ENCODE results near the gene LIPC.

Gene LIPC

DNA sequence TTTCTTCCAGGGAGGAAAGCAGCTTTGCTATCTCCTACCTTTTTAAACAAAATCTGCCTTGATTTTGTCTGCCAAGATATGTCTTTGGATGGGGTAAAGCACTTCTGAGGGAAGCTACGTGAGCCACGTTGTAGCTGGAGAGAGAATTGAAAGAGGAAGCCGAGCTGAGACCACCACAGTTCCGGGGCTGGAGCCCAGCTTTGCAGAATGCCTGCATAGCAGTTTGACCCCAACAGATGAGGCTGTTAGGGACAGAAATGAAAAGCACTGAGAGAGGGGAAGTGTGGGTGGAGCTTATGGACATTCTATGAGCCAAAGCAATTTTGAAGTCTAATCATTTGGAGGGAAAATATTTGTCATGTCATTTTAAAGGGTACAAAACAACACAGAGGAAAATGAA is 45.4 kb downstream of the LIPC start:
- peak; percentile 28 for DNase-seq

DNA sequence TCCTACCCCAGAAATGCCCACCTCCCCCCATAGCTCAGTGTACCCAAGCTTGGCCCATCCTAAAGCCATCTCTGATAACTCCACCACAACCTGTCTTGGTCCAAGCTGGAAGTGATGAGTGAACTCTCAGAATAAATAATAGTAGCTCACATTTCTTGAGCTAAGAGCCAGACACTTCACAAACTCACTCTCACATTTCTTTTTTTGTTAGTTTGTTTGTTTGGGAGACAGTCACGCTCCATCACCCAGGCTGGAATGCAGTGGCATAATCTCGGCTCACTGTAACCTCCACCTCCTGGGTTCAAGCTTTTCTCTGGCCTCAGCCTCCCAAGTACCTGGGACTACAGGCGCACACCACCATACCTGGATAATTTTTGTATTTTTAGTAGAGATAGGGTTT is 46.2 kb downstream of the LIPC start:
- DNase-seq: no peak

DNA sequence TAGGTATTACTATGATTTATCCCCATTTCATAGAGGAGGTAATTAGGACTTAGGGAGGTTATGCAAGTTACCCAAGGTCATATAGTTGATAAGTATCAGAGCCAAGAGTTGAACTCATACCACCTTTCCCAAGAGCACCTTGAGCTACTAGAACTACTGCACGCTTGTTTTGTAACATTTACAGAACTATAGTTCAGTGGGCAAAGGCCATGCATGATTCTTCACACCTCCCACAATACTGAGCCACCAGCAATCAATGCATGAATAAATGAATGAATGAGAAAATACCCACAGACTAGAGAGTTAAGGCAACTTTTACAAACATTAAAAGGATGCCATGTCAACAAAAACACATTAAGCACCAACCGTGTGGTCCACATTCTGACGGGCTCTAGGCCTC is 46.8 kb downstream of the LIPC start:
- no peak for DNase-seq

DNA sequence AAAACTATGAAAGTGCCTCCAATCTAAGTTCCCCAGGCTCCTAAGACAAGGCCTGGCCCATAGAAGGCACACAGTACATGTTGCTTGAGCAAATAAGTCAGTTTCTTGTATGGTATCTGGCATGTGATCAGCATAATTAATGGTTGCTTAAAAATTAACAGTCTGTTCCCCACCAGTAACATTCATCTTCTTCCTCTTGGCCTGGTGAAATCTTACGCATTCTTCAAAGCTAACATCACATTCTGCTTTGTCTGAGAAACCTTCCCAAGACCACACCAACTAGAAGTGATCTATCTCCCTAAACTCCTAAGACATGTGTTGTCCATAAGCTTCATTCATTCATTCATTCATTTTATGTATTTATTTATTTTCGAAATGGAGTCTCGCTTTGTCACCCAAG is 48.1 kb downstream of the LIPC start:
- no peak for DNase-seq

DNA sequence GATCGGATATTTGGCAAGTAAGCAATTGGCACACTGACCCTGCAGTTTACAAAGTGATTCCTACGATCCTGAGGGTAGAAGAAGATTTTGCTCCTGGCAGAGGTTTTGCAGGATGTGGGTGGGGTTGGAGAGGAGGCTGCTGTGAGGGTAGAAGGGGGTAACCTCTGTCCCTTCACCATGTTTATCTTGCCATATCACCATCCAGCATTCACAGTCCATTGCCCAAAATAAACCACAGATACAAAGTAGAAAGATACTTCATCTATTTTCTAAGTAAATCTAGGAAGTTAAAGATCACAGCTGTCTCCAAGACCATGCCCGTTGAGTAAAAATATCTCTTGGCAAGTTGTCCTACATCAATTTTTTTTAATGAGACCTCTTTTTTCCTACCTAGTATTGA is 51.6 kb downstream of the LIPC start:
- no peak for DNase-seq

DNA sequence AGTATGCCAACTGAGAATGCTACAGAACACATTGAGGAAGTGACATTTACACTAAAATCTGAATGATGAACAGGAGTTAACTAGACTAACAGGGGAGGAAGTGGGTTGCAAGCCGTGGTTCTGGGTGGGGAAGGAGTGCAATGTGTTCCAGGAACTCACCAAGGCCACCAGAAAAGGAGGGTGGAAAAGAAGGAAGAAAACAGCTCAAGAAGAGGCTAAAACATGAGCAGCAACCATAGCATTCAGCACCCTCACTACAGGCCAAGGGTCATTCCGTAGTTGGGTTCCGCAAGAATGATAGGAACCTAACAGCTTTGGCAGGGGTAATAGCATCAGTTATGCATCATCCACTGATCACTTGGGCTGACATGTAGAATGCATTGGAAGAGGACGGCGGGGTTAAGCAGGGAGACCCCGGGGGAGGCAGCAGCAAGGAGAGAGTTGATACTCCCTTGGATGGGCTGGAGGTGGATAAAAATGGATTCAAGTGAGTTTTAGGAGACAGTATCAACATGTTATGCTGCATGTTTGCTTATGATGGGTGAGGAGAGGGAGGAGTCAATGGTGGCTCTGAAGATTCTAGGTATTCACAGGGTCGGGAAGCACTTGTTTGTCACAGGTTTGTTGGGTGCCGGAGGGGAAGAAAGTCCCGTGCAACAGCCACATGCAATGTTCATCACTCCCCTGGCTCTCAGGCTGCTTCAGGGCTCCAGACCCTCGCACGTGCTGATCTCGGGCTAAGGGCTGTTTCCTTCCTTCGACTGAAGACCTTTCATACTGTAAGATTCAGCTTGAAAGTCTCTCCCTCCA is 53.2 kb downstream of the LIPC start:
- DNase-seq: no peak

DNA sequence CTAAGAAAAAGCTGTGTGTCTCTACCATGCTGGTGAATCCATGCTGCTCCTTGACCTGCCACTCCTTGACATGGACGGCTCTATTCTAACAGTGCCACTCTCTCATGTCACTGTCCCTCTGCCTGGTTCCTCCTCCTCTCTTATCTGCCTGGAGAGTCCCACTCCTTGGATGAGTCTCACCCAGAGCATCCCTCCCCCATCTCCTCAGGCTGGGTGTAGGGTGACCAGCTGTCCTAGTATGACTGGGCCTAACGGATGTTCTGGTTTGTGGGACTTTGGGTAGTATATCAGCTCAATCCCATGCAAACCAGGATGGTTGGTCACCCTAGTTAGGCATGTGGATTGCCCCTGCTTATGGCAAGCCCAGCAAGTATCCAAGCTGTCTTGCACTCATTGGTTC is 54.3 kb downstream of the LIPC start:
- no peak for DNase-seq

DNA sequence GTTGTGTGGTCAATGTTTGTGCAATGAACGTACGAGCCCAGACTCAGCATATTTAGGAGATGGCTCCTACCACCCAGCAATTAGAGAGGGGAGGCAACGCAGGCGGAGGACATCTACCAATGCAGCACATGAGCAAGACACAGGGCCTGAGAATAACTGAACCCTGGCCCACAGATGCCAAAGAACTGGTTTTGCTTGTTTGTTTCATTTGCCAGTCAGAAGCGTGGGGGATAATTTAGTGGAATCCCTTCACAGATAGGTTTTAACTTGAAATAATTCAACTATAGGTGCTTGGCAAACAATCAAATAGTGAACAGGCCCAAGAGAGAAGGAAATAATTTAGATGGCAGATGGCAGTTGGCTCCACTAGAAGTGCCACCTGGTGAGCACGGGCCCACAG is 54.8 kb downstream of the LIPC start:
- DNase-seq: peak; percentile 73

DNA sequence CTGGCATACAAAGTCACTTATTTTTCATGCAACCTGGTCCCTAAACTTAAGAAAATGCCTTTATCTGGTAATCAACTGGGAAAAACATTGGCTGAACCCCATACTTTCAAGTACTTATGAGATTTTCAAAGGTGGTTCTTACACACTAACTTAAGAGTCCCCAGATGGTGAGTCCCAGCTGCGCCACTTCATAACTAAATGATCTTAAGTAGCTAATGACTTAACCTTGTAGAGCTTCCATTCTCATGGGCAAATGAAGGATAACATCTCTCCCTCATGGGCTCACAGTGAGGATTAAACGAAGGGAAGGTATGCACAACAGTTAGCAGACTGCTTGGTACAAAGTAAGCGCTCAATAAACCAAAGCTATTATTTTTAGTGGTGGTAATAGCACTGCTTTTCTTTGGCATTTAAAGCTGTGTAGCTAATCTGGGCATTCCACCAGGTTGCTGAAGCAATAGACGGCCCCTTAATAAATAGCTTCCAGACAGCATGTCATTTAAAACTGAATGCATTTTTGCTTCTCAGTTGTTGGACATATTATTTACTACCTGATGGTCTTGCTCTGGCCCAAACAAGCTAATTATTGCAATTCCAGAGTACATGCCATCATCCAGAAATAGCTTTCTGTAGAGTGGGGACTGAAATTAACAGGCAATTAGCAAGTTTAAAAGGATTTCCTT is 55.4 kb downstream of the LIPC start:
- DNase-seq: peak; percentile 75

DNA sequence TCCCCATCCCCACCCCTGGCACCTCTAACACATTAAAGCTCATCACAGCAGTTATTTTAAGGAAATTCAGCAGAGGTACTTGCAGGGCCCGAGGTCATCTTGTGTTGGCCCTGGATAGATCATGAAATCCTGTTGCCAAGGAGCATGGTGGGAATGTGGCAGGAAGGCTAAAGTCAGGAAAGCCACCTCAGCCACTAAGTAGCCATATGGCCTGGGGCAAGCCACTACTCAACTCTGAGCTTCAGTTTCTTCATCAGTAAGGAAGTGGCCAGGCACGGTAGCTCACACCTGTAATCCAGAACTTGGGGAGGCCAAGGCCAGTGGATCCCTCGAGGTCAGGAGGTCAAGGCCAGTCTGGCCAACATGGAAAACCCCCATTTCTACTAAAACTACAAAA is 55.9 kb downstream of the LIPC start:
- DNase-seq: no peak

DNA sequence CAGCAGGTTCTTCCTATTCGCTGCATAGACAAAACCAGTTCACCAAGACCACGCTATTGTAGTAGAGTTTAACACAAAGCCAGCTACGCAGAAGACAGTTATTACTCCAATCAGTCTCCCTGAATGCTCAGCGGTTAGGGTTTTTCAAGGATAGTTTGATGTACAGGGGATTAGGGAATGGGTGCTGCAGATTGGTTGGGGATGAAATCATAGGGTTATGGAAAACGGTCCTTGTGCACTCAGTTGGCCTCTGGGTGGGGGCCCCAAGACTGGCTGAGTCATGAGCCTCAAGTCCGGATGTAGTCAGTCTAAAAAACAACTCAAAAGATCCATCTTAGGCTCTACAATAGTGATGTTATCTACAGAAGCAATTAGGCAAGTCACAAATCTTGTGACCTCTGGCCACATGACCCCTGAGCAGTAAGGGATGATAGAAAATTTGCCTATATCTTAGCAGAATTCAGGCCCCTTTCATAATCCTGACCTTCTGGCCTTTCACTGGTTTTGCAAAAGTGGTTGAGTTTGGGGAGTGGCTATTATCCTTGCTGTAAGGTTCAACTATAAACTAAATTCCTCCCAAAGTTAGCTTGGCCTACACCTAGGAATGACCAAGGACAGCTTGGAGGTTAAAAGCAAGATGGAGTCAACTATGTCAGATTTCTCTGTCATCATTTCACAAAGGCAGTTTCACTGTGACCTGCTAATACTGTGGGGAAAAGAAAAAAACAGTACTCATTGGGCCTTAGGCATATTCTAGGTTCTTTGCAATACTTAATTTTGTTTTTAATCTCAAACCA is 57.7 kb downstream of the LIPC start:
- DNase-seq: no peak

DNA sequence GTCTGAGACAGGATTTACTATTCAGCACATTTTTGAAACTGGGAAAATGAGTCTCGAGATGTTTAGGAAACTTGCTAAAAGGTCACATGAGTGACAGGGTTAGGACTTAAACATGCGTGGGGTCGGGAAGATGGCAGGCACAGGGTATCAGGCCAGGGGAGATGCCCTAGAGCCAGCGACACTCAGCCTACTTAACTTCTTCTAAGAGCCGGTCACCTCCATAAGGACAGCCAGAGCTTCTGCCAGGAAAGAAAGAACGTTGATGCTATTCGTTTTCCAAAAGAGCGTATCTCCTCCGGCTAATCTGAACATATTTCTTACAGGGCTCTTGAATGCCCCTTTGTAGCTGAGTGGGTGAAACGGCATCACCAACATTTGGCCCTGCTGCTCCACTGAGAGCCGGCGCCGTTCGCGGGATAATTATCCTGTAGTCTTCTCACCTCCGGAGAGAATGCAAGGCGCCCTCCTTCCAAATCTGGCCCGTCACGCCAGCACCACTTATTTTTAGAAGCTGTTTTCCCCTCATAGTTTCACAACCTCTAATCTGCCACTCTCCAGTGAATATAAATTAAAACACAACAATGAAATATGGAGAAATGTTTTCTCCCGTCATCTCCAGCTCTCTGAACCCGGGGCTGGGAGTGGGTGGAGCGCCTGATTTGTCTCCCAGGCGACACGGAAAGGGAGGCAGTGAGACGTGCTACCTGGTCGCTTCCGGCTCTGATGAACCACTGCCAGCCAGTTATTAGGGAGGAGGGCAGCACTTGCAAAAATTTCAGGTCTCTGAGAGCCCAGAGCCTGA is 58.5 kb downstream of the LIPC start:
- peak; percentile 91 for DNase-seq

DNA sequence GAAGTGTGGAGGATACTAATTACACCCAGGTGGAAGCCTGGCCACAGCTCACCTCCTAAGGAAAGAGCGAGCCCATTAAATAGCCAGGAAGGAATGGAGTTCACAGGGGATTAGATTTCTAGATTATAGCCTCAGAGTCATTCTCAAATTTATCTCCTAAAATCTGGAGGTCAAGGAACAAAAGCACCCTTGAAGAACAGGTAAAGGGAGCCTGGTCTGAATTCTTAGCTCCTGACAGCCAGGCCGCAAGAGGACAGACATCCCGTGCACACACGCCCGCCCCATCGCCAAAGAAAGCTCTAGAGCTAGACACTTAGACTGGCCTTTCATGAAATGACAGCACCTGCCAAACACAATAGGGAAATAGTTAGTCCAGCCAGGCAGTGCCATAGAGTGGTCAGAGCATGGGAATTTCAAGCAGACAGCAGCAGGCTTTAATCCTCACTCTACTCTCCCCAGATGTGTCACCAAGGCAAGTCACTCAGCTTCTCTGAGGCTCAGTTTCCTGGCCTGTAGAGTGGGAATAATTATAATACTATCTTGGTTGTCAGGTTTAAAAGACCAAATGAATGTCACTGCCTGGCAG is 59.2 kb downstream of the LIPC start:
- no peak for DNase-seq

DNA sequence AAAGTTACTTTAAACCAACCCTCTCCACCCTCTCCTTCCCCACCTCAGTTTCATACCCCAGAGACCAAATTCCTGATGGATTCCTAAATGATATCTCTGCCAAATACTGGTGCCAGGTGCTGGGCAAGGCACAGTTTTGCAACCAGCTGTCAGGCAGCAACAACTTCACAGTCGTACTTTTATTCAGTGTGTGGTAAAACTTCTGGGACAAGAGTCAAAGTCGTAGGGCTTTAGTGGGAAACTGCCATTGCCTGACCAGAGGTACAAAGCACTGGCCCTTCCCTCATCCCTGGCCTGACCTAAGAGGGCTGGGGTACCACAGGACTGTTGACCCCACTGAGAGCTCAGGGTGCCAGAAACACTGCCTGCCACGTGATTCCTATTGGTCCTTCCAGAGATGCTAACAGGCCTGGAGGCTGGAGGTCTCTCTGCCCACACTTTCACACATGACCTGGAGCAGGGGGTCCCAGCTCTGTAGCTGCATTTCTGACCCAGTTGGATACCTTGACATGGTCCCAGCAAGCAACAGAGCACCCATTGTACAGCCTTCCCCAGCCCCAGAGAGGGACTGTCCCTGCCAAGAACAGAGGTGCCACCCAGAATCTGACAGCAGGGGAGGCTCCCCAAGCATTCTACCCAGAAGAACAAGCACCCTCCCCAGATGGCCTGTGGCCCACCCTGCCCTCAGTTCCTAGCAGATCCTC is 59.9 kb downstream of the LIPC start:
- DNase-seq: no peak

DNA sequence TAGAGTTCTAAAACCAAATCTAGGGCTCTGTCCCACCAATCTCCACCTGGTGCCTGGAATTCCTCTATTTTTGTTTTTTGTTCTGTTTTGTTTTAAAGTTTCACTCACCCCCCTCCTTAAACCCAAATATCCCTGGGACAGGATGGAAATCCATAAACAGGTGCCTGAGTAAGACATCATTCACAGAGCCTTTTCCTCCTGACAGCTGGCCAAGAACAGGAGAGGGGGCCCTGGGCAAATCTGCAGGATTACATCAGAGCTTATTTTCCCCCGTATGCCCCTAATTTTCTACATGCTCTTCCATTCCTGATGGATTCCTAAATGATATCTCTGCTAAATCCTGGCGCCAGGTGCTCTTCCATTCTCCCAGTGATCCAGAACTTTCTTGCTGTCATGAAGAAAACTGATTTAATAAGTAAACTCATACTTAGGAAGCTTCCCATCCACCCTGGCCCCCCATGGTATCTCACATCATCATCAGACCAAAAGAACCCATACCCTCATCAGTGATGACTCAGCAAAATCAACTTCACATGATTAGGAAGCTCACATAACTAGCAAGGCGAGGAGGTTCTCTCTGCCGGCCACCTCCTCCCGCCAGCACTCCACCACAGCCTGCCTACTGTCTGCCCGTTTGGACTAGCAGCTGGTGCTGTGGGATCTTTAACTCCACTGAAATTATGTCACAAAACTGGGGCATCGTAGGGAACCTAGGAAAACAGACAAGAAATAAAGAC is 61.0 kb downstream of the LIPC start:
- peak; percentile 61 for DNase-seq

DNA sequence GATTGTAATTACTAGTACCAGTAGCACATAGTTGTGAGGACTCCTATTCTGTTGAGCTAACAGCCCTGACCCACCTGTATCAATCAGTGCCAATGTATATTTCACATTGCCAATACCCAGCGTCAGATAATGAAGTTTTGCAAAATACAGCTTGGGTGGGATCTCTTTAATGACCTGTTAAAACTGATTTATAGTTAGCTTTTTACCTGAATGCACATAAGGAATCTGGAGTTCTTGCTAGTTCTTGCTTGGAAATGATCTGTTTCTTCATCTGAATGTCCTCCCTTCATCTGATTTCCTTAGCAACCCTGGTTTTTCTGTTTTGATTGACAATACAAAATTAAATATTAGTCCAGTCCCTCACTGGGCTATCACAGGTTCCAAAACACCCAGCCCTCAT is 62.8 kb downstream of the LIPC start:
- DNase-seq: no peak

DNA sequence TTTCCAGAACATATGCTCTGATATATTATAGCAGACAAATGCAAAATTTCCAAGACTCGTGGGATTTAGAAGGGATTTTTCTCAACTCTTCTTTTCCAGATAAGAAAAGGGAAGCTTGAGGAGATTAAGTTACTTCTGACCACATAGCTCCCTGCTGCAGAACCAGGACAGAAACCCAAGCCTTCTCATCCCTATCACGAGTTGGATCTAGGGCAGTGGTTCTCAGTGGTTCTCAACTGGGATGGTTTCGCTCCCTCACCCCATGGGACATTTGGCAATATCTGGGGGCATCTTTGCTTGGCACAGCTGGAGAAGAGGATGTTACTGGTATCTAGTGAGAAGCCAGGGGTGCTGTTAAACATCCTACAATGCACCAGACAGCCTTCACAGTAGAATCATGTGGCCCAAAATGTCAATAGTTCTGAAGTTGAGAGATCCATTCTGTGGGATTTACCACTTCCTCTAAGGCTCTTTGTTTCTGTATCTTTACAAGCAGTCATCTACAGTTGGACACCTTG is 64.2 kb downstream of the LIPC start:
- no peak for DNase-seq

DNA sequence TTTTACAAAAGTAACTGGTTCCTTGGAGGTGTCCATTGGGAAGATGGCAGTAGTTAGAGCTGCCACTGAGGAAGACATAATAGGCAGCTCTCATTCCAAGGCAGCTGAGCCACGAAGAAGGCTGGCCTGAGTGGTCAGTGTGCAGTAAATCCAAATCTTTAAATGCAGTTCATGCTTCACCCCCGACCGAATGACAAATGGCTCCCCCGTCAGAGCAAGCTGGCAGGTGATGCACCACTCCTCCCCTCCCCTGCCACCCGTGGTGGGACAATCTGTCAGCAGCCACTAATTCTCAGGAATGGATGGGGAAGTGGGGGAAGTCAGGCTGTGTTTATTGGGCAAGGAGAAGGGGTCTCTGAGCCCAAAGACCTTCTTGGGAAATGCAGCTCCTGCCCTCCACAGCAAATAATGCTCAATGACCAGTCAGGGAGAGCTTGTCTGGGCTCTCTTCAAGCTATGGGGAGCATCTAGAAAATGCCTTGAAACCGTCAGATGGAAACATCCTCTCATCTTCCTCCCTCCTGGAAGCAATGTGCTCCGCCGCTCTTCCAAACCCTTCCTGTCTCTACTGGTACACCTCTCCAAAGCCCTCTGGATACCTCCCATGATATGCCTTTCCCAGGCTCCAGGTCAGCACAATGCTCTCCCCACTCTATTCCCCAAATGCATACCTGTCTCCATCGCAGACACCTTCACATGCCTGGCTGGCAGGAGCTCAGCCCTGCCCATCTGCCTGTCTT is 65.4 kb downstream of the LIPC start:
- DNase-seq: peak; percentile 85

DNA sequence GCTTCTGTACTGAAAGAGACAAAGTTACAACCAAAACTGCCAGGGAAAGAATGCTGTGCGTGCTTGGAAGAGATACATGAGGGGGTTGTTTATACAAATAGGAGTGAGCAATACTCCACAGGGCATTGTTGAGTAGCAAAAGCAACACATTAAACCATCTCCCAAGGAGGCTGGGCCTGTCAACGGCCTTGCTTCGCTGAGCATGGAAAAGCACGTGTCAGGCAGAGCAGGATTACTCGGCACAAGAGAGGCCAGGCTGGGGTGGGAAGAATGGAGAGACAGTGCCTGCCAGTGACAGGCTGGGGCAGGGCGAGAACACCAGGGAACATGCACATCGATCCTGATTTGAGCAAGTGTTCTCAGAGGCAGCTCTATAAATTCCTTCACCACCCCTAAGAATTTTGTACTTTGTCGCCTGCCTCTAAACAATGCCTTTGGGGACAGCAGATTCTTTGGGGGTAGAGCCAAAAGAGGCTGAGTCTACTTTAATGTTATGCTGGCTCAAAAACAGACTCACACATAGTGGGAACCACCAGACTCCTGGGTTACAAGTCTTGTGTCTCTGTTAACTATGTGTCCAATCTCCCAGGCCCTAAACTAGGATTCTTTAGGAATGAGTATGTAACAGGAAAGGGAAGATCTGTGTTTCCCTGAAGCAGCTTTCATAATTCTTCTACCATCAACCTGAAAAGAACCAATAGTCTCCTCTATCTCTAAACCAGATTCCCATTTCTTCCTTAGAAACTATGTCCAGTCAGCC is 67.2 kb downstream of the LIPC start:
- DNase-seq: no peak
